Upper lobe of right lung (tissue), 1 donor: ENCODE measurements around the gene USP44. TPM values are rescaled to one million over a fixed set of nuclear protein-coding genes. Genes with fewer than 3 reads are reported as not detected.

Source experiments
- ATAC-seq: fragments of 200-7000 bp; cut with Tn5 transposase; one replicate; pipeline ENCODE4 v1.9.1; 2020; ENCODE audit warnings: mild to moderate bottlenecking, moderate library complexity
- DNase-seq: peaks from one replicate; pipeline ENCODE4 v3.0.0-alpha.2; 2020
- H3K27ac ChIP-seq: fragments of 200-600 bp; one replicate; pipeline ENCODE4 v1.8.0; 2022
- H3K27me3 ChIP-seq: fragments of 200-600 bp; one replicate; pipeline ENCODE4 v1.8.0; 2022; ENCODE audit warnings: mild to moderate bottlenecking
- H3K36me3 ChIP-seq: fragments of 200-600 bp; one replicate; pipeline ENCODE4 v1.8.0; 2022
- H3K4me1 ChIP-seq: fragments of 200-600 bp; one replicate; pipeline ENCODE4 v1.8.0; 2022
- H3K4me3 ChIP-seq: fragments of 200-600 bp; one replicate; pipeline ENCODE4 v1.8.0; 2022; ENCODE audit warnings: mild to moderate bottlenecking
- H3K9me3 ChIP-seq: fragments of 200-600 bp; one replicate; pipeline ENCODE4 v1.8.0; 2022
- CTCF ChIP-seq: fragments of 200-600 bp; IDR thresholded peaks from one replicate; pipeline ENCODE4 v1.8.0; 2022; ENCODE audit warnings: antibody characterized with exemption
- intact Hi-C: fragments of 100-400 bp; cut with DNase I; formaldehyde crosslinking; loops from one replicate; pipeline ENCODE4 v1.11.0; 2022
- long read RNA-seq: library from polyadenylated mRNA; unstranded; transcript quantifications from one replicate; pipeline ENCODE4 v2.0.0, GENCODE V29; 2021
- total RNA-seq: library from RNA; stranded (reverse); fragmentation: NEBNext Ultra II Directional; extraction: Animal tissue kit (Norgen Biotek cat#: 25700); gene quantifications from one replicate; pipeline ENCODE4 v1.2.1, GENCODE V29; 2021
- donor health status: DM: no; HTN: yes; CAD: no; lungs with severe emphysema.

The USP44 gene
- total RNA-seq: 14.9 TPM
- long read RNA-seq, transcript USP44-202 (6 exons, 3,161 nt): major isoform, 5 of 15 reads
- long read RNA-seq, partial matches to known transcripts: 0 of 15 reads
- long read RNA-seq, other reads (novel, unspliced or antisense): 10 of 15 reads

GRCh38 chr12:95551305-95551704, at the start of gene USP44:
Gene USP44 (minus strand): TSS chr12:95551476. CDS start chr12:95534256, 17,220 bp downstream.
- Histone ChIP-seq H3K27me3 (peaks cover 8% of the 10 kb centered on the region), H3K4me1 (no peaks in the 10 kb centered on the region), H3K27ac (no peak within 1 kb of the TSS), H3K36me3 (no peaks in the 10 kb centered on the region), H3K4me3 (no peak within 1 kb of the TSS), H3K9me3 (no peaks in the 10 kb centered on the region)
- intact Hi-C loops: no loop called here
- TF ChIP-seq CTCF: no peak
- ATAC-seq (no peak), DNase-seq (no peak)

- ATAC-seq: no peak
Measured at GRCh38 chr12:95600567-95600966, 49.3 kb upstream of the USP44 start.

GRCh38 chr12:95599880-95600279, 48.6 kb upstream of the USP44 start:
- Histone ChIP-seq H3K27me3 (no peaks in the 10 kb centered on the region), H3K36me3 (no peaks in the 10 kb centered on the region), H3K4me1 (no peaks in the 10 kb centered on the region), H3K9me3 (no peaks in the 10 kb centered on the region), H3K27ac (no peak overlapping the region), H3K4me3 (no peak overlapping the region)
- no peak for TF ChIP-seq CTCF
- ATAC-seq (no peak), DNase-seq (no peak)
- intact Hi-C loops: no loop called here

More at GRCh38 chr12:95600567-95600966, 49.3 kb upstream of the USP44 start:
- intact Hi-C loops: no loop called here
- Histone ChIP-seq H3K4me3 (no peak overlapping the region), H3K36me3 (no peaks in the 10 kb centered on the region), H3K9me3 (no peaks in the 10 kb centered on the region), H3K4me1 (no peaks in the 10 kb centered on the region), H3K27ac (no peak overlapping the region), H3K27me3 (no peaks in the 10 kb centered on the region)
- TF ChIP-seq CTCF: no peak
- DNase-seq: no peak

GRCh38 chr12:95594136-95594535, 42.9 kb upstream of the USP44 start:
- H3K9me3 ChIP-seq: no peaks in the 10 kb centered on the region
- no peaks in the 10 kb centered on the region for H3K36me3 ChIP-seq
- DNase-seq (no peak), ATAC-seq (no peak)
- no peak overlapping the region for H3K4me3 ChIP-seq
- intact Hi-C loops: no loop called here
- no peak for TF ChIP-seq CTCF
- no peaks in the 10 kb centered on the region for H3K27me3 ChIP-seq
- H3K4me1 ChIP-seq: no peaks in the 10 kb centered on the region
- H3K27ac ChIP-seq: no peak overlapping the region

GRCh38 chr12:95593266-95593871, 42.1 kb upstream of the USP44 start:
- intact Hi-C loops: no loop called here
- DNase-seq (no peak), ATAC-seq (no peak)
- H3K9me3 ChIP-seq: no peaks in the 10 kb centered on the region
- H3K27ac ChIP-seq: no peak overlapping the region
- no peaks in the 10 kb centered on the region for H3K4me1 ChIP-seq
- H3K36me3 ChIP-seq: no peaks in the 10 kb centered on the region
- H3K4me3 ChIP-seq: no peak overlapping the region
- H3K27me3 ChIP-seq: no peaks in the 10 kb centered on the region
- no peak for TF ChIP-seq CTCF
